HepG2 (cell line): Measurements from ENCODE around the gene TTN. TPM values are rescaled to one million over a fixed set of nuclear protein-coding genes. Genes with fewer than 3 reads are reported as not detected.
A peak's percentile ranks its signal among the peaks of the same experiment; 100 is the strongest.

Source experiments
- BCLAF1 ChIP-seq: fragments of 450-650 bp; IDR thresholded peaks from 2 replicates; pipeline ENCODE4 v1.6.1; 2017; ENCODE audit warnings: mild to moderate bottlenecking
- GLI4 ChIP-seq: sonication (generic); formaldehyde crosslinking; IDR thresholded peaks from 2 replicates; pipeline ENCODE4 v1.5.1; 2020; ENCODE audit warnings: missing genetic modification reagents, mild to moderate bottlenecking, moderate library complexity, borderline replicate concordance
- HOXA7 ChIP-seq: sonication (generic); formaldehyde crosslinking; IDR thresholded peaks from 2 replicates; pipeline ENCODE4 v1.8.1; 2022; ENCODE audit warnings: mild to moderate bottlenecking, missing genetic modification reagents, moderate library complexity
- MIER3 ChIP-seq: IDR thresholded peaks from 2 replicates; pipeline ENCODE4 v1.6.1; 2016; ENCODE audit warnings: missing compliant biosample characterization, borderline replicate concordance
- PHF8 ChIP-seq: sonication (generic); formaldehyde crosslinking; IDR thresholded peaks from 2 replicates; pipeline ENCODE4 v1.5.0; 2020; ENCODE audit warnings: missing genetic modification reagents
- ZNF512B ChIP-seq: sonication (generic); formaldehyde crosslinking; IDR thresholded peaks from 2 replicates; pipeline ENCODE4 v1.5.1; 2020; ENCODE audit warnings: missing genetic modification reagents, mild to moderate bottlenecking, borderline replicate concordance
- ZNF883 ChIP-seq: sonication (generic); formaldehyde crosslinking; IDR thresholded peaks from 2 replicates; pipeline ENCODE4 v1.5.1; 2020; ENCODE audit warnings: mild to moderate bottlenecking, missing genetic modification reagents; ENCODE audit errors: not compliant biosample characterization
- polyA plus RNA-seq, 8 experiments: library from polyadenylated mRNA; depleted of rRNA in 3 of 8; stranded (reverse) in 7 of 8; unstranded in 1 of 8; fragments of >200 nt; fragmentation: Illumina TruSeq in 4 of 8; extraction: Trizol in 4 of 8; gene quantifications; 2 replicates each; pipeline versions ENCODE4 v1.2.1 to v1.2.3, GENCODE V29; 2011 to 2016; ENCODE audit warnings: low read depth in 4 of 8, missing spikeins in 1 of 8, mixed read lengths in 1 of 8; ENCODE audit not compliant: insufficient read depth in 1 of 8
- total RNA-seq, 5 experiments: library from RNA; depleted of rRNA; stranded (reverse); fragments of >200 nt; fragmentation: Illumina TruSeq; extraction: Trizol; gene quantifications; 2 replicates each; pipeline ENCODE4 v1.2.3, GENCODE V29; 2016; ENCODE audit warnings: low read depth in 1 of 5
- TF ChIP-seq, protein P1 (sequence below): IDR thresholded peaks from 2 replicates; pipeline ENCODE4 v1.6.1; 2012; ENCODE audit warnings: low read depth, low read length, improper control_type of control experiment
- TF ChIP-seq, protein P2 (sequence below): sonication (generic); formaldehyde crosslinking; IDR thresholded peaks from 2 replicates; pipeline ENCODE4 v1.8.1; 2022; ENCODE audit warnings: low read depth, mild to moderate bottlenecking, missing genetic modification reagents
- TF ChIP-seq, protein P3 (sequence below): sonication (generic); formaldehyde crosslinking; IDR thresholded peaks from 2 replicates; pipeline ENCODE4 v1.5.1; 2020; ENCODE audit warnings: mild to moderate bottlenecking, missing genetic modification reagents, borderline replicate concordance

The TTN gene
- total and polyA plus RNA-seq, 2 of the 13 experiments (the other 11 are each of a cell fraction or from before 2014, with no cell fraction given) = under 0.01 TPM

DNA sequence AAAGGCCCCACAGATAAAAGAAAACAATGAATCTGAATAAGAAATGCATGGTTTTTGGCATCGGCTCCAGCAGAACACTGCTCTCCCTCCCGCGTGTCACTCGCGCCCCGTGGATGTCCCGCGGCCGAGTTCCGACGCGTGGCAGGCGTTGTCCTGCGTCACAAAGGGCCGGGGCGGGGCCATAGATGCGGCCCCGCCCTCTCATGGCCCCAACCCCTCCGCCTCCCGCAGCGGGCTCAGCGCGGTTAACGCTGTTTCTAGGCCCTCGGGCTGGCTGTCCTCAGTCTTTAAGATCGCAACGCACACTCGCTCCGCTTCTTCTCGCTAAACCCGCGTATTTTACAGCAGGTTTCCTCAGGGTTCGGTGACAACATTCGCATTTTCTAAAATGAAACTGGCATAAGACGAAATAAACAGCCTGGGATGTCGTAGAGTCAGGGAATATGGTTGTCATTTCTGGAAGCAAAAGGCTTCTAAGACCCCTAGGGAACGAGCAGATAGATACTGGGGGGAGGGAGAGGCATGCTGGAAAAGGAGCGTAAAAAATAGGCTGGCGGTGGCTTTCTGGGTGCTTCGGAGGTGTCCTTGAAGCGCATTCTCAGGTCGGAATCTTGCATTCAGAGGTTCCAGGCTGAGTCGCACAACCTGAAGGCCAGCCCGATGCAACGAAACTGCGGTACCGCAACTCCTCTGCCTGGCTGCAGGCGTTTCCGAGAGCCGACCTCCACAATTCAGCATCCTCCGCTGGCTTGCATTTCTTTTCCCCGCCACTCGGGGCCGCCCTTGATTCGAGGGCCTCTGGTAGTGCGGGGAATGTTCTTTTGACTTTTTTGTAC lies 328.6 kb downstream of the TTN start, which contains the start of gene FKBP7 (continued):
- TF ChIP-seq, protein P1, sequence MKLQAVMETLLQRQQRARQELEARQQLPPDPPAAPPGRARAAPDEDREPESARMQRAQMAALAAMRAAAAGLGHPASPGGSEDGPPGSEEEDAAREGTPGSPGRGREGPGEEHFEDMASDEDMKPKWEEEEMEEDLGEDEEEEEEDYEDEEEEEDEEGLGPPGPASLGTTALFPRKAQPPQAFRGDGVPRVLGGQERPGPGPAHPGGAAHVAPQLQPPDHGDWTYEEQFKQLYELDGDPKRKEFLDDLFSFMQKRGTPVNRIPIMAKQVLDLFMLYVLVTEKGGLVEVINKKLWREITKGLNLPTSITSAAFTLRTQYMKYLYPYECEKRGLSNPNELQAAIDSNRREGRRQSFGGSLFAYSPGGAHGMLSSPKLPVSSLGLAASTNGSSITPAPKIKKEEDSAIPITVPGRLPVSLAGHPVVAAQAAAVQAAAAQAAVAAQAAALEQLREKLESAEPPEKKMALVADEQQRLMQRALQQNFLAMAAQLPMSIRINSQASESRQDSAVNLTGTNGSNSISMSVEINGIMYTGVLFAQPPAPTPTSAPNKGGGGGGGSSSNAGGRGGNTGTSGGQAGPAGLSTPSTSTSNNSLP = no peak
- no peak for TF ChIP-seq BCLAF1
- peak; percentile 89; the same call in 1 of the 2 replicates for TF ChIP-seq GLI4 (CRISPR knock-in tag)
- TF ChIP-seq ZNF883 = peak; percentile 90
- TF ChIP-seq PHF8 (CRISPR knock-in tag) = peak; percentile 98
- TF ChIP-seq, protein P2, sequence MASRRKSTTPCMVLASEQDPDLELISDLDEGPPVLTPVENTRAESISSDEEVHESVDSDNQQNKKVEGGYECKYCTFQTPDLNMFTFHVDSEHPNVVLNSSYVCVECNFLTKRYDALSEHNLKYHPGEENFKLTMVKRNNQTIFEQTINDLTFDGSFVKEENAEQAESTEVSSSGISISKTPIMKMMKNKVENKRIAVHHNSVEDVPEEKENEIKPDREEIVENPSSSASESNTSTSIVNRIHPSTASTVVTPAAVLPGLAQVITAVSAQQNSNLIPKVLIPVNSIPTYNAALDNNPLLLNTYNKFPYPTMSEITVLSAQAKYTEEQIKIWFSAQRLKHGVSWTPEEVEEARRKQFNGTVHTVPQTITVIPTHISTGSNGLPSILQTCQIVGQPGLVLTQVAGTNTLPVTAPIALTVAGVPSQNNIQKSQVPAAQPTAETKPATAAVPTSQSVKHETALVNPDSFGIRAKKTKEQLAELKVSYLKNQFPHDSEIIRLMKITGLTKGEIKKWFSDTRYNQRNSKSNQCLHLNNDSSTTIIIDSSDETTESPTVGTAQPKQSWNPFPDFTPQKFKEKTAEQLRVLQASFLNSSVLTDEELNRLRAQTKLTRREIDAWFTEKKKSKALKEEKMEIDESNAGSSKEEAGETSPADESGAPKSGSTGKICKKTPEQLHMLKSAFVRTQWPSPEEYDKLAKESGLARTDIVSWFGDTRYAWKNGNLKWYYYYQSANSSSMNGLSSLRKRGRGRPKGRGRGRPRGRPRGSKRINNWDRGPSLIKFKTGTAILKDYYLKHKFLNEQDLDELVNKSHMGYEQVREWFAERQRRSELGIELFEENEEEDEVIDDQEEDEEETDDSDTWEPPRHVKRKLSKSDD (CRISPR knock-in tag) = peak; percentile 53; the same call in 1 of the 2 replicates
- TF ChIP-seq ZNF512B (CRISPR knock-in tag) = peak; percentile 41; the same call in 1 of the 2 replicates
- no peak for TF ChIP-seq HOXA7 (CRISPR knock-in tag)
- TF ChIP-seq, protein P3, sequence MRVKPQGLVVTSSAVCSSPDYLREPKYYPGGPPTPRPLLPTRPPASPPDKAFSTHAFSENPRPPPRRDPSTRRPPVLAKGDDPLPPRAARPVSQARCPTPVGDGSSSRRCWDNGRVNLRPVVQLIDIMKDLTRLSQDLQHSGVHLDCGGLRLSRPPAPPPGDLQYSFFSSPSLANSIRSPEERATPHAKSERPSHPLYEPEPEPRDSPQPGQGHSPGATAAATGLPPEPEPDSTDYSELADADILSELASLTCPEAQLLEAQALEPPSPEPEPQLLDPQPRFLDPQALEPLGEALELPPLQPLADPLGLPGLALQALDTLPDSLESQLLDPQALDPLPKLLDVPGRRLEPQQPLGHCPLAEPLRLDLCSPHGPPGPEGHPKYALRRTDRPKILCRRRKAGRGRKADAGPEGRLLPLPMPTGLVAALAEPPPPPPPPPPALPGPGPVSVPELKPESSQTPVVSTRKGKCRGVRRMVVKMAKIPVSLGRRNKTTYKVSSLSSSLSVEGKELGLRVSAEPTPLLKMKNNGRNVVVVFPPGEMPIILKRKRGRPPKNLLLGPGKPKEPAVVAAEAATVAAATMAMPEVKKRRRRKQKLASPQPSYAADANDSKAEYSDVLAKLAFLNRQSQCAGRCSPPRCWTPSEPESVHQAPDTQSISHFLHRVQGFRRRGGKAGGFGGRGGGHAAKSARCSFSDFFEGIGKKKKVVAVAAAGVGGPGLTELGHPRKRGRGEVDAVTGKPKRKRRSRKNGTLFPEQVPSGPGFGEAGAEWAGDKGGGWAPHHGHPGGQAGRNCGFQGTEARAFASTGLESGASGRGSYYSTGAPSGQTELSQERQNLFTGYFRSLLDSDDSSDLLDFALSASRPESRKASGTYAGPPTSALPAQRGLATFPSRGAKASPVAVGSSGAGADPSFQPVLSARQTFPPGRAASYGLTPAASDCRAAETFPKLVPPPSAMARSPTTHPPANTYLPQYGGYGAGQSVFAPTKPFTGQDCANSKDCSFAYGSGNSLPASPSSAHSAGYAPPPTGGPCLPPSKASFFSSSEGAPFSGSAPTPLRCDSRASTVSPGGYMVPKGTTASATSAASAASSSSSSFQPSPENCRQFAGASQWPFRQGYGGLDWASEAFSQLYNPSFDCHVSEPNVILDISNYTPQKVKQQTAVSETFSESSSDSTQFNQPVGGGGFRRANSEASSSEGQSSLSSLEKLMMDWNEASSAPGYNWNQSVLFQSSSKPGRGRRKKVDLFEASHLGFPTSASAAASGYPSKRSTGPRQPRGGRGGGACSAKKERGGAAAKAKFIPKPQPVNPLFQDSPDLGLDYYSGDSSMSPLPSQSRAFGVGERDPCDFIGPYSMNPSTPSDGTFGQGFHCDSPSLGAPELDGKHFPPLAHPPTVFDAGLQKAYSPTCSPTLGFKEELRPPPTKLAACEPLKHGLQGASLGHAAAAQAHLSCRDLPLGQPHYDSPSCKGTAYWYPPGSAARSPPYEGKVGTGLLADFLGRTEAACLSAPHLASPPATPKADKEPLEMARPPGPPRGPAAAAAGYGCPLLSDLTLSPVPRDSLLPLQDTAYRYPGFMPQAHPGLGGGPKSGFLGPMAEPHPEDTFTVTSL (CRISPR knock-in tag) = no peak; the same call in 1 of the 2 replicates
- peak; percentile 20; the same call in 1 of the 2 replicates for TF ChIP-seq MIER3 (CRISPR knock-in tag)
